K562 (cell line): ENCODE measurements around the gene LMBR1L. TPM values are rescaled to one million over a fixed set of nuclear protein-coding genes. Genes with fewer than 3 reads are reported as not detected.

ENCODE experiments used
- ATAC-seq: fragments of 200-7000 bp; cut with Tn5 transposase; 3 replicates; pipeline ENCODE4 v1.9.1; 2020; ENCODE audit warnings: moderate library complexity
- BruUV-seq: library from RNA; stranded (reverse); fragments of 400-500 nt; replicated peaks from 2 replicates; lab custom pipeline; 2021; lab: Mats Ljungman, UMichigan
- CTCF ChIA-PET: fragments of 300-600 bp; formaldehyde crosslinking; extraction: SDS; loops from one replicate; lab custom pipeline; 2021; ENCODE audit warnings: low intra/inter-chr PET ratio; lab: Yijun Ruan, JAX
- POLR2A ChIA-PET: fragments of 300-600, 350-650 bp; sonication (Branson Sonifier 250); formaldehyde crosslinking; extraction: SDS; loops from one replicate; lab custom pipeline; 2021; ENCODE audit warnings: antibody characterized with exemption, inconsistent platforms; lab: Yijun Ruan, JAX
- DNase-seq, 4 experiments: peaks; one replicate each; pipeline versions ENCODE4 v3.0.0 to v3.0.0-alpha.2; 2011 to 2018; ENCODE audit warnings: low spot score in 3 of 4, mixed read lengths in 3 of 4; ENCODE audit errors: extremely low read depth in 1 of 4
- FAIRE-seq: peaks from 2 replicates; lab custom pipeline; 2011; peaks lifted over from hg19 to GRCh38; lab: Jason Lieb, UNC
- H2AFZ ChIP-seq: 2 replicates; pipeline ENCODE4 v1.6.0; 2011; ENCODE audit warnings: low read depth, low read length, control low read depth, inconsistent platforms
- H3K27ac ChIP-seq: fragments of 200-600 bp; 3 replicates; pipeline ENCODE4 v1.8.0; 2011; ENCODE audit warnings: low read depth, mild to moderate bottlenecking, control low read depth, inconsistent platforms, low read length, moderate library complexity, mixed read lengths; ENCODE audit errors: extremely low read depth
- H3K27me3 ChIP-seq, 2 experiments: fragments of 300-600 bp in 1 of 2; 2 replicates in 1 of 2; 3 replicates in 1 of 2; pipeline versions ENCODE4 v1.6.0 to v1.8.0; 2011; ENCODE audit warnings: inconsistent platforms in 2 of 2, low read length in 2 of 2, mild to moderate bottlenecking in 1 of 2, mixed read lengths in 1 of 2, moderate library complexity in 1 of 2; ENCODE audit not compliant: control insufficient read depth in 2 of 2, insufficient read depth in 2 of 2
- H3K36me3 ChIP-seq: fragments of 300-600 bp; 3 replicates; pipeline ENCODE4 v1.8.0; 2011; ENCODE audit warnings: mild to moderate bottlenecking, low read length, inconsistent platforms; ENCODE audit not compliant: control insufficient read depth, insufficient read depth
- H3K4me1 ChIP-seq, 2 experiments: fragments of 200-600 bp in 1 of 2; replicated peaks in 1 of 2; 2 replicates in 1 of 2; 3 replicates in 1 of 2; pipeline versions ENCODE4 v1.5.1 to v1.8.0; 2011; ENCODE audit warnings: inconsistent platforms in 2 of 2, low read length in 2 of 2, mild to moderate bottlenecking in 1 of 2, mixed read lengths in 1 of 2, moderate library complexity in 1 of 2; ENCODE audit not compliant: control insufficient read depth in 2 of 2, insufficient read depth in 2 of 2
- H3K4me2 ChIP-seq: 2 replicates; pipeline ENCODE4 v1.6.1; 2011; ENCODE audit warnings: low read length, control low read depth, inconsistent platforms, mixed read lengths; ENCODE audit not compliant: insufficient read depth
- H3K4me3 ChIP-seq: fragments of 200-600 bp; sonication (generic), shearing (Covaris generic); 2 replicates; pipeline ENCODE4 v1.5.1; 2016; ENCODE audit warnings: control low read depth, inconsistent platforms
- H3K79me2 ChIP-seq: fragments of 200-600 bp; 3 replicates; pipeline ENCODE4 v1.8.0; 2011; ENCODE audit warnings: low read length, inconsistent platforms; ENCODE audit not compliant: control insufficient read depth, insufficient read depth
- H3K9ac ChIP-seq, 2 experiments: 2 replicates each; pipeline versions ENCODE4 v1.6.0 to v1.6.1; 2011; ENCODE audit warnings: low read depth in 2 of 2, low read length in 2 of 2, control low read depth in 1 of 2, inconsistent platforms in 1 of 2, mild to moderate bottlenecking in 1 of 2, mixed read lengths in 1 of 2; ENCODE audit not compliant: insufficient read depth in 1 of 2
- H3K9me1 ChIP-seq: one replicate; pipeline ENCODE4 v1.6.0; 2011; ENCODE audit warnings: inconsistent platforms, mild to moderate bottlenecking, low read length, moderate library complexity; ENCODE audit not compliant: control insufficient read depth, insufficient read depth
- H3K9me3 ChIP-seq: replicated peaks from 2 replicates; pipeline ENCODE4 v1.5.1; 2011; ENCODE audit warnings: low read depth, low read length, inconsistent platforms; ENCODE audit not compliant: control insufficient read depth, insufficient read depth
- H4K20me1 ChIP-seq: replicated peaks from 2 replicates; pipeline ENCODE4 v1.6.1; 2011; ENCODE audit warnings: low read length, inconsistent platforms, mixed read lengths; ENCODE audit not compliant: control insufficient read depth, insufficient read depth
- BCL6 ChIP-seq: fragments of 250-450 bp; sonication (Bioruptor Pico); IDR thresholded peaks from 2 replicates; pipeline ENCODE4 v1.4.0; 2020
- GABPB1 ChIP-seq: sonication (generic); formaldehyde crosslinking; IDR thresholded peaks from 2 replicates; pipeline ENCODE4 v1.8.0; 2022; ENCODE audit warnings: mild to moderate bottlenecking, missing genetic modification reagents
- GATAD2A ChIP-seq: fragments of 450-650 bp; IDR thresholded peaks from 2 replicates; pipeline ENCODE4 v1.6.1; 2017
- HCFC1 ChIP-seq: IDR thresholded peaks from 2 replicates; pipeline ENCODE4 v1.6.1; 2012; ENCODE audit warnings: low read depth, low read length, improper control_type of control experiment
- HNRNPH1 ChIP-seq: fragments of 200-400 bp; formaldehyde crosslinking; optimal IDR thresholded peaks from 2 replicates; pipeline ENCODE3; 2017; ENCODE audit warnings: low read depth, mild to moderate bottlenecking, low read length, moderate library complexity
- IFI16 ChIP-seq: fragments of 250-450 bp; sonication (Bioruptor Pico); IDR thresholded peaks from 2 replicates; pipeline ENCODE4 v2.1.2; 2022; ENCODE audit warnings: mild to moderate bottlenecking, inconsistent platforms
- KDM1A ChIP-seq, 2 experiments: fragments of 450-650 bp; IDR thresholded peaks; 2 replicates each; pipeline ENCODE4 v1.6.1; 2016; ENCODE audit warnings: mild to moderate bottlenecking in 2 of 2
- L3MBTL2 ChIP-seq: fragments of 450-650 bp; IDR thresholded peaks from 2 replicates; pipeline ENCODE4 v1.6.1; 2016; ENCODE audit warnings: mild to moderate bottlenecking, moderate library complexity
- NR2C1 ChIP-seq, 2 experiments: fragments of 450-650 bp; IDR thresholded peaks; 2 replicates each; pipeline ENCODE4 v1.6.1; 2017; ENCODE audit warnings: mild to moderate bottlenecking in 2 of 2, antibody characterized with exemption in 1 of 2, inconsistent platforms in 1 of 2, missing compliant biosample characterization in 1 of 2, missing genetic modification characterization in 1 of 2
- NR2C2 ChIP-seq, 2 experiments: fragments of 200-800 bp in 1 of 2; sonication (Bioruptor generic) in 1 of 2; sonication (generic) in 1 of 2; formaldehyde crosslinking in 1 of 2; IDR thresholded peaks; 2 replicates each; pipeline versions ENCODE4 v1.6.1 to v1.8.0; 2016 to 2022; ENCODE audit warnings: mild to moderate bottlenecking in 1 of 2, missing compliant biosample characterization in 1 of 2, missing genetic modification characterization in 1 of 2, missing genetic modification reagents in 1 of 2
- PHTF2 ChIP-seq: fragments of 250-450 bp; sonication (Bioruptor Pico); IDR thresholded peaks from 2 replicates; pipeline ENCODE4 v1.5.0; 2021; ENCODE audit warnings: mild to moderate bottlenecking
- ZNF274 ChIP-seq: IDR thresholded peaks from 2 replicates; pipeline ENCODE4 v1.6.1; 2011; ENCODE audit warnings: low read depth, mild to moderate bottlenecking, low read length, moderate library complexity, borderline replicate concordance
- ZNF444 ChIP-seq: fragments of 250-450 bp; sonication (Bioruptor Pico); IDR thresholded peaks from 2 replicates; pipeline ENCODE4 v1.4.0; 2020; ENCODE audit warnings: mild to moderate bottlenecking, moderate library complexity
- ZNF589 ChIP-seq: fragments of 200-800 bp; sonication (Bioruptor generic); IDR thresholded peaks from 2 replicates; pipeline ENCODE4 v1.6.1; 2016; ENCODE audit warnings: low read depth, missing genetic modification characterization, missing compliant biosample characterization
- WGBS: fragments of 100-300 bp; shearing (Covaris generic); methylation state at CpG from one replicate; pipeline ENCODE4 v1.1.6; 2016; ENCODE audit warnings: low coverage, mixed read lengths; ENCODE audit not compliant: insufficient coverage; ENCODE audit errors: missing lambda C conversion rate; 5-methylcytosine and 5-hydroxymethylcytosine counted together
- in situ Hi-C: fragments of 300-500 bp; cut with MboI; formaldehyde crosslinking; loops from 4 replicates; pipeline ENCODE4 v1.15.0; 2018; ENCODE audit warnings: inconsistent platforms, mixed read lengths
- intact Hi-C: fragments of 100-400 bp; cut with micrococcal nuclease; formaldehyde crosslinking; loops from 2 replicates; pipeline ENCODE4 v1.14.2; 2022
- polyA plus RNA-seq, 8 experiments: library from polyadenylated mRNA; depleted of rRNA in 4 of 8; stranded (reverse) in 5 of 8; unstranded in 3 of 8; fragments of >200 nt; fragmentation: Nextera tagmentation in 2 of 8; fragmentation: Illumina TruSeq in 1 of 8; extraction: Ambion mirVana in 2 of 8; extraction: Trizol in 1 of 8; gene quantifications; 2 replicates each; pipeline versions ENCODE4 v1.2.1 to v1.2.3, GENCODE V29; 2011 to 2014; ENCODE audit warnings: inconsistent platforms in 1 of 8, missing spikeins in 1 of 8
- total RNA-seq, 7 experiments: library from RNA; depleted of rRNA in 6 of 7; stranded (reverse); fragments of >200 nt in 6 of 7; fragmentation: Illumina TruSeq in 2 of 7; extraction: Trizol in 2 of 7; gene quantifications; 2 replicates each; pipeline versions ENCODE4 v1.2.1 to v1.2.3, GENCODE V29; 2011 to 2021; ENCODE audit warnings: low replicate concordance in 1 of 7
- TF ChIP-seq, protein P1 (sequence below): fragments of 200-800 bp; sonication (Bioruptor generic); IDR thresholded peaks from 2 replicates; pipeline ENCODE4 v1.6.1; 2016; ENCODE audit warnings: missing genetic modification characterization, missing compliant biosample characterization

The LMBR1L gene
- total and polyA plus RNA-seq, 9 of the 15 experiments (the other 6 are each of a cell fraction or from before 2014, with no cell fraction given): 2.5 to 57.0 (median 31.1) TPM

DNA sequence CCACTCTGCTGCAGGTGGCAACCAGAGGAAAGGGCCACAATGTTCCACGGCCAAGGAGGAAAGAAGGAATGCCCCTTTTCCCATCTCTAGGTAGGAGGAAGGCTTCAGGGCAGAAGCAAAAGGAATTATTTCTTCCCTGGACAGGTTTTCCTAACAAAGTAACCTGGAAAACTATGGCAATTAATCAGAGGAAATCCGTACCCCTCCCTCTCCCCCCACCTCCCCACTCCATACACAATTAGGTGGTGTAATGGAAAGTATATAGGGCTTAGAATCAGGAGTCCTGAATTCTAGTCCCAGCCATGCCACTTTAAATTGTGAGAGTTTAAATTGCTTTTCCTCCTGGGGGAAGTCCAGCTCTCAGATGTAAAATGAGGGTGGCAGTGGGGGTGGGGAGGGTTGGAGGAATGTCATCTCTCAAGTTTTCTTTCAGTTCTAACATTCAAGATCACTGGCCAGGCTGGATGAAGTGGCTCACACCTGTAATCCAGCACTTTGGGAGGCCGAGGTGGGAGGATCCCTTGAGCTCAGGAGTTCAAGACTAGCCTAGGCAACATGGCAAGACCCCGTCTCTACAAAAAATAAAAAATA lies 17.7 kb downstream of the LMBR1L start:
- no peak for ATAC-seq
- H3K36me3 ChIP-seq: peaks cover 14% of the 10 kb centered on the region; the same call in 1 of the 3 replicates
- H3K79me2 ChIP-seq: peaks cover 12% of the 10 kb centered on the region; the same call in 1 of the 3 replicates
- peak in 2 of 4 experiments; percentile 18 to 35 for DNase-seq
- TSS peak; percentile 49 for BruUV-seq
- FAIRE-seq: peak; percentile 48
- H3K27ac ChIP-seq: peak overlapping the region; percentile 91
- H4K20me1 ChIP-seq: no peaks in the 10 kb centered on the region
- H3K9me1 ChIP-seq: peaks cover 4% of the 10 kb centered on the region
- H3K9ac ChIP-seq: peak overlapping the region; percentile 65 to 85
- H3K9me3 ChIP-seq: no peaks in the 10 kb centered on the region
- H3K4me3 ChIP-seq: peak overlapping the region; percentile 26
- WGBS: 26% methylated on average over 4 of the region's 4 CpGs
- H3K4me1 ChIP-seq: peaks cover 69 to 72% of the 10 kb centered on the region in 2 experiments
- ChIA-PET POLR2A (interaction anchor here (0.5 to 6.6 kb wide), 21 partner anchors 7 to 230 kb away, joined by 3 to 103 read pairs (median 4); partner anchors contain the start of genes LMBR1L, PRKAG1, PRPH and RHEBL1), CTCF (interaction anchor here (0.7 to 1.8 kb wide), 7 partner anchors 28 to 141 kb away, joined by 3 to 15 read pairs (median 3); no protein-coding TSS in a partner anchor)
- H3K4me2 ChIP-seq: peak overlapping the region; percentile 81
- intact Hi-C loops (loop anchor here (1.0 kb wide), 1 partner anchor 94 kb away; the partner anchor contains the start of gene DDN), in situ Hi-C loops (no loop called here)
- H3K27me3 ChIP-seq: no peaks in the 10 kb centered on the region
- H2AFZ ChIP-seq: peak overlapping the region; percentile 92
- TF ChIP-seq BCL6 (CRISPR knock-in tag) (no peak), PHTF2 (no peak), ZNF589 (CRISPR knock-in tag) (0 out of 2 replicates have a peak, but pooled peaks have one; percentile 7), GATAD2A (0 out of 2 replicates have a peak, but pooled peaks have one; percentile 38), L3MBTL2 (no peak), NR2C2 (CRISPR knock-in tag; IDR thresholded peaks at IDR 0.05) (no peak), NR2C2 (tag; IDR thresholded peaks at IDR 0.05) (0 out of 2 replicates have a peak, but pooled peaks have one; percentile 1), ZNF274 (no peak), HCFC1 (no peak), NR2C1 (IDR thresholded peaks at IDR 0.05) (no peak), NR2C1 (tag; IDR thresholded peaks at IDR 0.05) (no peak), KDM1A (IDR thresholded peaks at IDR 0.05) (0 out of 4 replicates have a peak, but pooled peaks of 1 of the 2 experiments have one; percentile 8), GABPB1 (no peak), ZNF444 (CRISPR knock-in tag) (0 out of 2 replicates have a peak, but pooled peaks have one; percentile 57), IFI16 (CRISPR knock-in tag) (no peak), HNRNPH1 (no peak)
- TF ChIP-seq, protein P1, sequence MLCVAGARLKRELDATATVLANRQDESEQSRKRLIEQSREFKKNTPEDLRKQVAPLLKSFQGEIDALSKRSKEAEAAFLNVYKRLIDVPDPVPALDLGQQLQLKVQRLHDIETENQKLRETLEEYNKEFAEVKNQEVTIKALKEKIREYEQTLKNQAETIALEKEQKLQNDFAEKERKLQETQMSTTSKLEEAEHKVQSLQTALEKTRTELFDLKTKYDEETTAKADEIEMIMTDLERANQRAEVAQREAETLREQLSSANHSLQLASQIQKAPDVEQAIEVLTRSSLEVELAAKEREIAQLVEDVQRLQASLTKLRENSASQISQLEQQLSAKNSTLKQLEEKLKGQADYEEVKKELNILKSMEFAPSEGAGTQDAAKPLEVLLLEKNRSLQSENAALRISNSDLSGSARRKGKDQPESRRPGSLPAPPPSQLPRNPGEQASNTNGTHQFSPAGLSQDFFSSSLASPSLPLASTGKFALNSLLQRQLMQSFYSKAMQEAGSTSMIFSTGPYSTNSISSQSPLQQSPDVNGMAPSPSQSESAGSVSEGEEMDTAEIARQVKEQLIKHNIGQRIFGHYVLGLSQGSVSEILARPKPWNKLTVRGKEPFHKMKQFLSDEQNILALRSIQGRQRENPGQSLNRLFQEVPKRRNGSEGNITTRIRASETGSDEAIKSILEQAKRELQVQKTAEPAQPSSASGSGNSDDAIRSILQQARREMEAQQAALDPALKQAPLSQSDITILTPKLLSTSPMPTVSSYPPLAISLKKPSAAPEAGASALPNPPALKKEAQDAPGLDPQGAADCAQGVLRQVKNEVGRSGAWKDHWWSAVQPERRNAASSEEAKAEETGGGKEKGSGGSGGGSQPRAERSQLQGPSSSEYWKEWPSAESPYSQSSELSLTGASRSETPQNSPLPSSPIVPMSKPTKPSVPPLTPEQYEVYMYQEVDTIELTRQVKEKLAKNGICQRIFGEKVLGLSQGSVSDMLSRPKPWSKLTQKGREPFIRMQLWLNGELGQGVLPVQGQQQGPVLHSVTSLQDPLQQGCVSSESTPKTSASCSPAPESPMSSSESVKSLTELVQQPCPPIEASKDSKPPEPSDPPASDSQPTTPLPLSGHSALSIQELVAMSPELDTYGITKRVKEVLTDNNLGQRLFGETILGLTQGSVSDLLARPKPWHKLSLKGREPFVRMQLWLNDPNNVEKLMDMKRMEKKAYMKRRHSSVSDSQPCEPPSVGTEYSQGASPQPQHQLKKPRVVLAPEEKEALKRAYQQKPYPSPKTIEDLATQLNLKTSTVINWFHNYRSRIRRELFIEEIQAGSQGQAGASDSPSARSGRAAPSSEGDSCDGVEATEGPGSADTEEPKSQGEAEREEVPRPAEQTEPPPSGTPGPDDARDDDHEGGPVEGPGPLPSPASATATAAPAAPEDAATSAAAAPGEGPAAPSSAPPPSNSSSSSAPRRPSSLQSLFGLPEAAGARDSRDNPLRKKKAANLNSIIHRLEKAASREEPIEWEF (CRISPR knock-in tag): no peak
